HG03159 (cell line): ENCODE data around the gene RPL36AL.

Source experiments
- ATAC-seq: cut with Tn5 transposase; IDR thresholded peaks from one replicate; pipeline ENCODE4 v1.9.1; 2021; ENCODE audit warnings: mild to moderate bottlenecking, moderate library complexity; ENCODE audit not compliant: unreplicated experiment

RPL36AL gene

DNA sequence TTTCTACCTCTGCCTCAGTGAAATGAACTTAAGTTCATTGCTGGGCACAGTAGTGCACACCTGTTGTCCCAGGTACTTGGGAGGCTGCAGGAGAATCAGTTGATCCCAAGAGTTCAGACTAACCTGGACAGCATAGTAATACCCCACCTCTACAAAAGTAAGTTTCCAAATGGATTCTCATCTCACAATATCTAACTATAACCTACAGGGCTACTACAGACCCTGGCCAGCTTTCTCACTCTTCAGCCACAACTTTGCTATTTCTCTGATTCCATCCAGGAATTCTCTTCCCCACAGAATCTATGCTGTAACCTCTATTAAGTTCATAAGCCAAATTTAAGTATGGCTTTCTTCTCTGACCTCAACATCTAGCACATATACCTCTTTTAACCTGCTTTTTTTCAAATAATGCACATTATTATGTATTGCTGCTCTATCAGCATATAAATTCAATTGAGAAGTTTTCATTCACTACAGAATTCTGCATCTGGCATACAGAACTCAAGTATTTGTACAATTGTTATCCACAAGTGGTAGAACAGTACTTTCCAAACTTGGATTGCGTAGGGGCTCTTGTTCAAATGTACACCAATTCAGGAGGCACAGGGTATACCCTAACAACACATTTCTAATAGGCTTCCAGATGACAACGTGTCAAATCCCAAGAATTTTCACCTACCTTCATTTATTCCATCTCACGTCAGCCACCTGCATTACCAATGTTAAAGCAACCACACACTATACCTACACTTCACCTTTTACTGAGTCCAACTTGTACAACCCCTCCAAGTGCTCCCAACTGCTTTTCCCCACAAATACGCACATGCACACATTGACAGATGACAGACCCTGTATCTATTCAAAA is 38.1 kb downstream of the RPL36AL start:
- no peak for ATAC-seq

DNA sequence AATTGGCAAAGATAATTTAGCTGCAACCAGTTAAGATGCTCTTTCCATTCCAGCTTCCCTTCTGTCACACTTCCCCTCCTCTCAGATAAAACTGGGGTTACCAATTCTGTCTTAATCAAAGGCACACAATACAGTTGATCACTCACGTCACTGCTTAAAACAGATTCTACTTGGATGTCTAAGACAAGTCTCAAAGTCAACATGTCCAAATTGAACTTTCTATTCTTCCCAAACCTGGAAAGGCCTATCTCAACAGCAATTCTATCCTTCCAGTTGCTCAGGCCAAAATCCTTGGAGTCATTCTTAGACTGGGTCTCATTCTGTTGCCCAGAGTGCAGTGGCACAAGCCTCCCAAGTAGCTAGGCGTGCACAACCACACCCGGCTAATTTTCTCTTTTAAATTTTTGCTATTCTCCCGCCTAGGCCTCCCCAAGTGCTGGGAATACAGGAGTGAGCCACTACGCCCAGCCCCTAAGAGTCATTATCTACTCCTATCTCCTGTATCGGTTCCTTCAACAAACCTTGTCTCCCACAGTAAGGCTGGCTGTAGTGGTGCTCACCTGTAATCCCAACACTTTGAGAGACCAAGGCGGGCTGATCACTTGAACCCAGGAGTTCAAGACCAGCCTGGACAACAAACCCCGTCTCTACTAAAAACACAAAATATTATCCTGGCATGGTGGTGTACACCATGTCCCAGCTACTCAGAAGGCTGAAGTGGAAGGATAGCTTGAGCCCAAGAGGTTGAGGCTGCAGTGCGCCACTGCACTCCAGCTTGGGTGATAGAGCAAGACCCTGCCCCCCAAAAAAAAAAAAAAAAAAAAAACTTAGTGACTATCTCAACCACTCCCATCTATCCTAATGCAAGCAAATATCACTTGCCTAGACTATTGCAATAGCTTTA is 39.0 kb downstream of the RPL36AL start:
- ATAC-seq, result no peak

GRCh38 chr14:49579841-49580240 is 40.6 kb downstream of the RPL36AL start:
- no peak for ATAC-seq

DNA sequence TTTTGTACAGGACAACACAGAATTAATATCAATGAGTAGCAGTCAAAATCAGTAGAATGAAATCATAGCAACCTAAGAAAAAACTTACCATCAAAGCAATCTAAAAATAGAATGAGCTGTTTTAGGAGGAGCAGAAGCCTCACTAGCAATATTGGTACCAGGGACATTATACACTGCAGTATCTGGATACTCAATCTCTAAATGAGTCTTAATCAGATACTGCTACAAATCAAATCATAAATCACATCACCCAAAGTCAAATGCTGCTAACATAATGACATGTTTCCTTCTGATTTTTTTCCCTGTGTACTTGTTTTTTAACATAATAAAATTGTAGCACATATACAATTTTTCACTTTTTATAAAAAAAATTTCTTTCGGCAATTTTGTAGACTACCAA is 42.3 kb downstream of the RPL36AL start:
- no peak for ATAC-seq

GRCh38 chr14:49574038-49574437 is 46.4 kb downstream of the RPL36AL start:
- ATAC-seq, result no peak

DNA sequence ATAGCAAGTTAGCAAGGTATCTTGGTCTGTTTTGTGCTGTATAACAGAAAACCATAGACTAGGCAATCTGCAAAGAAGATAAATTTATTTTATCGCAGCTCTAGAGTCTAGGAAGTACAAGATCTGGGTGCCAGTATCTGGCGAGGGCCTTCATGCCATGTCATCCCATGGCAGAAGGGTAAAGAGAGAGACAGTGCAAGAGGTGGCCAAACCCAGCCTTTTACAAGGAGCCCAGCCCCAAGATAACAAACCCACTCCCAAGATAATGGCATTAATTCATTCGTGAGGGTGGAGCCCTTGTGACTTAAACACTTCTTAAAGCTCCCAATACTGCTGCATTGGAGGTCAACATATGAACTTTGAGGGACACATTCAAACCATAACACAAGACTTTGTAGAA is 51.1 kb downstream of the RPL36AL start:
- no peak for ATAC-seq
